RPMI8226 (cell line): ENCODE measurements around the gene CNR1.
A peak's percentile ranks its signal among the peaks of the same experiment; 100 is the strongest.

ENCODE experiments used
- DNase-seq: peaks from one replicate; pipeline ENCODE4 v3.0.0-alpha.2; 2015

Gene CNR1

DNA sequence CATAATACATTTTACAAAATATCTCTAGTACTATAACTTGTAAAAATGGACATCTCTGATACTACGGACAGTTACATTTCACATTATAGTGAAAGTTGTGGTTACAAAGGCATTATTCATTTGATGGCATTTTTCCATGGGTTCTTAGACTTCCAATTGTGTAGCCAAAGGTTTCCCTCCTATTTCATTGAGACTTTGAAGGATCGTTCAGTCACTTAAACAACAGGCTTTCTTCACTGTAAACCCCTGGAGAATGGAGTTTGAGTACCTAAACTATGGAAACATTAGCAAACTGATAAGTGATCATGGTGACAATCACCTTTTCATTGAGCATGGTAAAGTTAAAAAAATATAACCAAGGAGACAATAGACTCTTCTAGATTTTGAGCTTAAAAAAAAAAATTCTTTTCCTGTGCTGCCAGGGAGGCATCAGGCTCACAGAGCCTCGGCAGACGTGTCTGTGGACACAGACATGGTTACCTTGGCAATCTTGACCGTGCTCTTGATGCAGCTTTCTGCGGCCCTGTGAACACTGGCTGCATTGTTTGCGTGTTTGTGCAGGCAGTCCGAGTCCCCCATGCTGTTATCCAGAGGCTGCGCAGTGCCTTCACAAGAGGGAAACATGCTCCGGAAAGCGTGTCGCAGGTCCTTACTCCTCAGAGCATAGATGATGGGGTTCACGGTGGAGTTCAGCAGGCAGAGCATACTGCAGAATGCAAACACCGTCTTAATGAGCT, 22.6 kb downstream of the CNR1 start:
- no peak for DNase-seq

DNA sequence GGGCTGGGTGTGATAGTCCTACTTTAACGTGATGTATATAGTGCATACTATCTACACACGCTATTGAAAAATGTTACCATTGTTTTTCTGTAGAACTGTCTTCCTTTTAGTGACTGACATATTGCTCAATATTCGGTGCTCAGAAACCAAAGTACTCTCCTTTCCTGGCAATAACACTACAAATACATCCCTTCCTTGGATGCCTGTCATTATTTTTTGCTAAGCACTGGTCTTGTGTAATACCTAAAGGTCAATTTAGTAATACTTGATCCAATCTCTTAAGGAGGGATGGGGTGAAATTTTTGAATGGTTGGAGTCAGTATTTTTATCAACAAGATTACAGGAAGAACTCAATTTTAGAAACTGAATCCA, 23.9 kb downstream of the CNR1 start:
- DNase-seq = no peak

DNA sequence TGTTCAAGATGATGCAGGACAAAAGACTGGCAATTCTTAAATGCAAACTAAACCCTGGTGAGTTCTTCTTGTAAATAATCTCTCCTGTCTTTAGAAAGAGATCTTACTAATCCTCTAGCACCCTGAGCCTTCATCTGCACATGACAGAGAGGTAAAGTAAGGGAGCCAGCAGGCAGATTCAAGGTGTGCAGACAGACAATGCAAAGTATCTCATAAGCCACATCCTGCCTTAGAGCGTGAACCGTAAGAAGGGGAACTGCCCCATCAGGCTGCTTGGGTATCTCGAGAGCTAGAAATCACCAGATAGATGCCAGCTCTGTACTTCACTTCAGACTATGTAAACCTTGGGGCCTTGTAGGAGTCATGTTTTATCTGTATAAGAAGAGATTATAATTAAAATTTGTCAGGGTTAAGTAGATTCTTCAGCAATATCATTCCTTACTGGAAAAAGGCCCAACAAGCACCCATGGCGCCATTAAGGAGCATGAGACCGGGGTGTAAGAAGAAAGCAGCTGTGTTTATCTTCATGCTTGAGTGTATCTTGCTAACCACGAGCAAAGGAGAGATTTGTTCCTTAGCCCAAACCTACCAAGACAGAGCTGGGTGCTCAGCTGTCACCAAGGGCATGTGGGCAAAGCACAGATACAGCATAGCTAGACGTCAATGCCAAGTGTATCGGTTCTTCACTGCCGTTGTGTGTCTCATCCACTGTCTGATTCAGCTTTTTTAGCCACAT, 24.4 kb downstream of the CNR1 start:
- no peak for DNase-seq

DNA sequence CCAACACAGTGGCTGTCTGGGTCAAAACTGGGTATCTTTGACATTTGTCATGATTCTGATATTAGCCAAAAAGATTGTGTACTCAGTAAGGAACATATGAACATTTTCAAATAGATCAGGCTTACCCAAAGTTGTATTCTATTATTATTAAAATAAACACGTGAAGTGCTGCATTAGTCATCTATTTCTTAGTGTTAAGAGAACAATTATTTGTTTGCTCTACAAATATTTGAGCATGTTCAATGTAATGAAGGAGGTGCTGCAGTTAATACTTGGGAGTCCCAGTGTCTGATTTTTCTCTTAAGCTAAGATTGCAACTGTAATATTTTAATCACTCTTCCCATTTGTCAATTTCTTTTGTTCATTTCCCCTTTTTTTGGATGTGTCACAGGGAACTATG, 28.2 kb downstream of the CNR1 start:
- DNase-seq = no peak

DNA sequence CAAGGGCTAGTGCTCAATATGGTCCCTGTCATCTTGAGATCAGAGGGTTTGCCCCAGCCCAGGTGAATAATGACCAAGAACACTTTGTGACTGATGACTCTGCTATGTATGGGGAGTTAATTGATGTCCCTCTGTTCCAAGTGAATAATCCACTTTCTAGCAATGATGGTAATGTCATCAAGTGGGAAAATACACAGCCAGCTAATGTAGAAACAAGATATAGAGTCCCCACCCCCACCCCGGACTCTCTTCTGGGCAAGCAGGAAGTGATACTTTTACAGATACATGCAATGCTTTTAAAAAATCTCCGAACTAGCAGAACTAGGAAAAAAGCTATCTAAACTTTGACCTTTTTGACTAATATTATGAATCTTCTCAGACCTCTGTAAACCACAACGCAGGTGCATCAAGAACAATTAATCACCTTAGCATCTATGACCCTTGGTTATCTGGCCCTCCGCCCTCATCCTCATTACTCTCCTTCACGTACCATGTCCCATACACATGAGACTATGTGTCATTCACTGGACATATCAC, 30.5 kb downstream of the CNR1 start:
- DNase-seq = peak; percentile 4

DNA sequence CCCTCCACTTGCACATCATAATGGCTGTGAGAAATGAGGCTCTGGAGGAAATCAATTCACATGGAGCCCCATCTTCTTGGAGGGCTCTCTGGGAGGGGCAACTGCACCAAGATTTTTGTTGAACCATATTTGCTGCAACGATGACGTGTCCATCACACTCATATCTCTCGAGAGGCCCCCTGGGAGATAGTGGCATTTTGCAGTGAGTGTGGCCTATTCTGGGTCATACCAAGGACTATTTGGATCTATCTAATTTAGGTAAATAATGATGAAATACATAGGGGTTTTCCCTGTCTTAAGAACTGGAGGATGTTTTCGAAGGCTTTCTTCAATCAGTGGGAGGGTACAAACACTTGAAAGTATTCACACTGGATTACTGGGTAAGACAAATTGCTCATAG, 31.6 kb downstream of the CNR1 start:
- DNase-seq = no peak

DNA sequence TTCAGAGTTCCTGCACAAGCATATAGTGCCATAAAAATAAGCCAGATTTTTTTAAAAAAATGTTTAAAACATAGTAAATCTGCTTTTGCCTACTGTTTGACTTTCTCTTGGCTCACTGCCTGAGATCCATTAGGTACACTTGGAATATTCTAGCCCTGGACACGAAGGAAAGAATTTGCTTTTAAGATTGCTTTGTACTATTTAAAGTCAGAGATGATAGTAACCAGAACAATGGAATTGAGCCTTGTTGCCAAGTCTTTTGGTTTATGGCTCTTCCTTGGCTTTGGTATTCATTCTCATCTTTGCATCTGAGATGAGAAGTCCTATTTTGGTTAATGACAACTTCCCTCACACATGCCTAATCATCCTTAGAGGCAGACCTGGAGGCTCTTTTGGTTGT, 32.4 kb downstream of the CNR1 start:
- no peak for DNase-seq

DNA sequence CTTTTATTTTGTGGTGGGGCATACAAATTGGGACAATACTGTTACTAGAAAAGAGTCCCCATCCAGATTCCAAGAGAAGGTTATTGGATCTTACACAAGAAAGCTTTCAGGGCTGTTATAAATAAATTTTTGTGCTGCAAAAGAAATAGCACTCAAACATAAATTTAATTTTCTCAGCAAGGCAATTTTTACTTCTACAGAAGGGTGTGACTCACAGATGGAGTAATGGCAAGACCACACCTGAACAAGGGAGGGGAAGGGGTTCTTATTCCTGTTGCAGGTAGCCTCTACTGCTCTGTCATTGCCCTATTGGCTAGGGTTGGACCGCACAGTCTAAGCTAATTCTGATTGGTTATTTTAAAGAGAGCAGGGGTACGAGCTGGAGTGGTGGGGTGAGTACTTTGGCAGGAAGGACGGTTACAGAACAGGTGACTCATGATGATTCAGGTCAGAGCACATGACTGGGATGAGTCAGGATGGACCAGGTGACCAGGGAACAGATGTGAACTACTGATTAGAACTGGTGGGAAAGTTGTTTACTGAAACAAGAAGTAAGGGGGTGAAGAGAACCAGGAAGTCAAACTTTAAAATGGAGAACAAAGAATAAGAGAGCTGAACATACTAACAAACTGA, 41.1 kb downstream of the CNR1 start:
- DNase-seq = no peak

DNA sequence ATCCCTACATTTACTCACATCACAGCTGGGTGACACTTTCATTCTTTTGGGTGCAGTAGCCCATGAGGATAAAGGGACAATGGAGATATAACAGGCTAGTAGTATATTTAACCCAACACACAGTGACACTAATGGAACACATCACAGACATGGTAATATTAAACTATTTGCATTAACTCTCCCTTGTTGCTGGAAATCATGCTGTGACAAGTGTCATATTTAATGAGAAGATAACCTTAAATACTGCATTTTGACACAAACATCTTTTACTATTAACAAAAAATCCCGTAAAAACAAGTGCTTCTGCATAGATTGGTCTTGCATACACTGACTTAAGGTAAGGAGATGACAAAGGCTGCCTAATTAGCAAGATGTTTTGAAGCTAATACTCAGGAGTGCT, 45.5 kb downstream of the CNR1 start:
- DNase-seq = no peak

DNA sequence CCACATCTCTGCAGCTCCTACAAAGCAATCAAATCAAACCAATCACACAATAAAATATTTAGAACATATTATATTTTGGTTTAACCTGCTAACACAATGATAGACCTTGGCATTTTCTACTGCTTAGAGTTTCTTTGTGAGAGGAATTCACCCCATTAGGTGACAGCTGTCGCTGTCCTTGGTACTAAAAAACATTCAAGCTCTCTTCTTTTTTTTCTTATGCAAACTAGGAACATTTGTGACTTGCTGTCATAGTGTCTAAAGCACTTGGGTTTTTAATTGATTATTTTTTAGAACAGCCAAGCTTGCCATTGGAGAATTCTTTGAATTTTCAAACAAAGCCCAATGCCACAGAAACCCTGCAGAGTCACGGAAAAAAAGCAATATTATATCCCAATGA, 46.4 kb downstream of the CNR1 start:
- peak; percentile 18 for DNase-seq

DNA sequence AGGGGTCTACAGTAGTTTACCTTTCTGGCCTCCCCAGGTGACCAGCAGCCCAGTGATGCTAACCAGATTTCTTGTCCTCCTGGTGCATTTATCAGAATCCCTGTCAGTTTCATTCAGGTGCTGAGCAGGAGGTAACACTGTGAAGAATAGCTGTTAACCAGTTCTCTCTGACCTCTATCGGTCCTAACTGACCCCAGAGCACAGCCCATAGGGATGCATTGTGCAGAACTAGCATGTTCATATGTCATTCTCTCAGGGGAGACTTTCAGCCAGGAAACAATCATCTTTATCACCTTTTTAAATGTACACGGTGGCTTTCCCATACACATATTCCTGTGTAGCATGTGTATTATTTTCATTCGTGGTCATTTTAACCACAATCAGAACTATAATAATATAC, 49.9 kb downstream of the CNR1 start:
- no peak for DNase-seq

DNA sequence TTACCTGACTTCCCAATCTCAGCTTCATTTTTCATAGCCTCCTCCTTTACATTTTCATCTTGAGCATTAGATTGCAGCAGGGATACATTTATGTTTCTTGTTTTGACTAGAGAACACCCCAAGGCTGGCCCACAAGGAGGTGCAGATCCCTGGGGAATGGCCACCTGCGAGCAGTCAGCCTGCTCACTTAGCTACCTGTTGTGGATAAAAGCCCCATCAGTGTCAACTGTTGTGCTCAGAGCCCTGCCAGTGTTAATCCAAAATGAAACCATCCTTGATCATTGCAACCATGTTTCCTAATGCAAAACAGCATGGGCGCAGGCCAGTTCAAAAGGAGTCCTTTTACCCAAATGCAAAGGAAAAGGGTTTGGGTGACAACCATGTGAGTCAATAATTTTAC, 50.8 kb downstream of the CNR1 start:
- DNase-seq = no peak

DNA sequence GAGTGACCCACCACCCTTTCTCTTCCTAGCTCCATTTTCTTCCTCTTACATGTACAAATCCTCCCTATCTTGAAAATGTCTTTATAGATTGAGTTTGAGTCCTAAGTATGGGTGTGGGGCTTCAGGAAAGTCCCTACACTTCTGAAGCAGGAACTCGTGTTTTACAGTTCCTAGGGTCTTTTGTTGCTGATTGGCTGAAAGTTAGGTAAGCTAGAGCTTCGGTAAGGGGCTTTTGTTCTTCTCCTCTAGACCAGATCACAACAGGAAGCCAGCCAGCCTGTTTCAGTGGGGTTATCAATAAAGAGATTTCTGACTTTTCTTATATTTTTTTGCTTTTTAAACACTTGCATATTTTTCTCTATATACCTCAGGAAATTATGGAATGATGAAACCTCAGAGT, 51.3 kb downstream of the CNR1 start:
- no peak for DNase-seq

DNA sequence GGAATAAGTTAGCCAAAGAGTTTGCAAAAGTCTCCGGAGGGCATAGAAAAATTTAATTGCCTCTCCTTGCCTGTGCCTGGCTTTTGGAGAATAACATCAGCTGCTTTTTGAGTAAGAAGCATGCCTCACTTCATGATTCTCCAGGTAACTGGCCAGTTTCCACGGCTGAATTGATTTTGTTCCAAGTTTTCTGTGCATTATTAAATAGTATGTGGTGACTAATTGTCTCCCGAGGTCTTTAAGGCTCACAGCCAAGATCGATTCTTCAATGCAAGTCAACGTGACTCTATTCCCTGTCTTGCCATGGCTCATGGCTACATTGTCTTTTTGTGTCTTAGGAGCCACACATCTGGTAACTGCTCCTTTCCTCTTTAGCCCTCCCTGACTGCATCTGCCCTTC, 54.2 kb downstream of the CNR1 start:
- DNase-seq = no peak

DNA sequence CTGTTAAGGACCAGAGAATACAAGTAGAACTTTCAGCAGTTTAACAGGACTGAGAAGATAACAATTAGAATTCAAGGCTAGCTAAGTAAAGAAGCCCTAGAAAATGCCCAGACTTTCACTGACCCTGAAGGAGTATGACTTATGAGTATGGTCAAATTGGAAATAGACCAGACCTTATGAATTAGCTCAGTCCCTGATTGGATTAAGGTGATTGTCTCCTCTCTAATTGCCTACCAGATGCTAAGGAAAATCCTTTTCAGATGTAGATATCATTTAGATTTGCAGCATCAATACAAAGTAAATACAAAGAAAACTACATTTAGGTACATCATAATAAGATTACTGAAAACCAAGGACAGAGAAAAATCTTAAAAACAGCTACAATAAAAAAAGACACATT, 58.9 kb downstream of the CNR1 start:
- no peak for DNase-seq

DNA sequence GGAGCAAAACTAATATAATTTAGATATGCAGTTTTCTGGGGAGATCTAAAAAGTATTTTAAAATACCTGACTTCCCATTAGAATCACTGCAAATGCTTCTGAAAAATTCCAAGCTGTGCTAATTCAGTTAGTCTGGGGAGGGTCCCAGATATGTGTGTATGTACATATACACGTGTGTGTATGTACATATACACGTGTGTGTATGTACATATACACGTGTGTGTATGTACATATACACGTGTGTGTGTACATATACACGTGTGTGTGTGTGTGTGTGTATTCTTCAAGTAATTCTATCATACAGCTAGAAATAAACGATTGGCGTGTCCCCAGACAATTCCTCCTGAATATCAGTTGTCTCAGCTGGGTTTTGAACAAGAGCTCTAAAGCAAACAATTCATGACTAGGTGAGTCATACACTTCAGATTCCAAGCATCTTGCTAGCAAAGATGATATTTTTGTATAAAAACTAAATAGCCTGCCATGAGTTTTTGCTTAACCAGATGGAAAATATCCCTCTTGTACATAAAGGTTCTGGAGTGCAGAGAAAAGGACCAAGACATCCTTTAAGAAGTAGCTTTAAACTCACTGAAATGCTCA, 60.3 kb downstream of the CNR1 start:
- DNase-seq = no peak
